Adrenal gland (tissue), 5 donors: ENCODE data around the gene GOLT1B.

Experiments
- CTCF ChIP-seq, 6 experiments: fragments of 450-650 bp in 4 of 6; fragments of 200-600 bp in 2 of 6; sonication (generic) in 1 of 6; IDR thresholded peaks; 1 replicate in 5 of 6; 2 replicates in 1 of 6; pipeline versions ENCODE4 v1.5.1 to v1.8.0; 2016 to 2021; ENCODE audit warnings: antibody characterized with exemption in 6 of 6, mild to moderate bottlenecking in 2 of 6, moderate library complexity in 1 of 6
- POLR2A ChIP-seq, 2 donors: fragments of 450-650 bp; IDR thresholded peaks; one replicate each; pipeline ENCODE4 v1.6.1; 2017; ENCODE audit warnings: antibody characterized with exemption in 2 of 2, mild to moderate bottlenecking in 2 of 2, moderate library complexity in 1 of 2
- donor health status: DM: no; HTN: no; CAD: no.

GRCh38 chr12:21526053-21526452, 24.5 kb downstream of the GOLT1B start, which contains the start of gene SPX:
- no peak for TF ChIP-seq CTCF (IDR thresholded peaks at IDR 0.05)
- no peak for TF ChIP-seq POLR2A (IDR thresholded peaks at IDR 0.05)
